Testis (tissue), 3 donors: Measurements from ENCODE around the gene CKS2. TPM values are rescaled to one million over a fixed set of nuclear protein-coding genes. Genes with fewer than 3 reads are reported as not detected.

Experiments used
- DNase-seq: peaks from one replicate; pipeline ENCODE4 v3.0.0-alpha.2; 2019
- H3K27ac ChIP-seq, 2 donors: fragments of 200-600 bp; sonication (generic); one replicate each; pipeline ENCODE4 v1.5.1; 2019
- H3K27me3 ChIP-seq: fragments of 200-600 bp; sonication (generic); one replicate; pipeline ENCODE4 v1.5.1; 2019
- H3K36me3 ChIP-seq: fragments of 200-600 bp; sonication (generic); one replicate; pipeline ENCODE4 v1.5.1; 2017; ENCODE audit warnings: low read depth; ENCODE audit errors: missing control alignments
- H3K4me1 ChIP-seq: fragments of 200-600 bp; sonication (generic); one replicate; pipeline ENCODE4 v1.5.1; 2019
- H3K4me3 ChIP-seq, 2 donors: fragments of 200-600 bp; sonication (generic); one replicate each; pipeline ENCODE4 v1.5.1; 2017 to 2019
- H3K9me3 ChIP-seq: fragments of 200-600 bp; sonication (generic); one replicate; pipeline ENCODE4 v1.5.1; 2017
- POLR2A ChIP-seq: fragments of 450-650 bp; IDR thresholded peaks from one replicate; pipeline ENCODE4 v1.6.1; 2017; ENCODE audit warnings: antibody characterized with exemption, mild to moderate bottlenecking, moderate library complexity
- WGBS, 2 donors: methylation state at CpG; one replicate each; pipeline ENCODE4 v1.1.5; 2018; 5-methylcytosine and 5-hydroxymethylcytosine counted together
- intact Hi-C: fragments of 100-400 bp; cut with DNase I; formaldehyde crosslinking; loops from one replicate; pipeline ENCODE4 v1.15.1; 2023; ENCODE audit warnings: low total_unique reads
- polyA plus RNA-seq: library from polyadenylated mRNA; stranded (reverse); fragments of 350-450 nt; fragmentation: Illumina TruSeq; extraction: RNeasy Lipid Tissue Mini Kit (QIAGEN cat#74804); gene quantifications from one replicate; pipeline ENCODE4 v1.2.3, GENCODE V29; 2014; ENCODE audit warnings: low read depth, low replicate concordance; ENCODE audit not compliant: insufficient read depth
- total RNA-seq, 2 donors: library from RNA; depleted of rRNA; stranded (reverse); fragments of >200 nt; gene quantifications; one replicate each; pipeline ENCODE4 v1.2.3, GENCODE V29; 2016
- TF ChIP-seq, protein P1 (sequence below), 3 experiments: fragments of 450-650 bp in 2 of 3; fragments of 200-600 bp in 1 of 3; sonication (generic) in 1 of 3; IDR thresholded peaks; one replicate each; pipeline ENCODE4 v1.5.1; 2016 to 2019; ENCODE audit warnings: antibody characterized with exemption in 3 of 3, mild to moderate bottlenecking in 2 of 3, moderate library complexity in 1 of 3

The CKS2 gene
- total and polyA plus RNA-seq, 3 donors from 2014 or later = 200 to 415 (median 222) TPM

DNA sequence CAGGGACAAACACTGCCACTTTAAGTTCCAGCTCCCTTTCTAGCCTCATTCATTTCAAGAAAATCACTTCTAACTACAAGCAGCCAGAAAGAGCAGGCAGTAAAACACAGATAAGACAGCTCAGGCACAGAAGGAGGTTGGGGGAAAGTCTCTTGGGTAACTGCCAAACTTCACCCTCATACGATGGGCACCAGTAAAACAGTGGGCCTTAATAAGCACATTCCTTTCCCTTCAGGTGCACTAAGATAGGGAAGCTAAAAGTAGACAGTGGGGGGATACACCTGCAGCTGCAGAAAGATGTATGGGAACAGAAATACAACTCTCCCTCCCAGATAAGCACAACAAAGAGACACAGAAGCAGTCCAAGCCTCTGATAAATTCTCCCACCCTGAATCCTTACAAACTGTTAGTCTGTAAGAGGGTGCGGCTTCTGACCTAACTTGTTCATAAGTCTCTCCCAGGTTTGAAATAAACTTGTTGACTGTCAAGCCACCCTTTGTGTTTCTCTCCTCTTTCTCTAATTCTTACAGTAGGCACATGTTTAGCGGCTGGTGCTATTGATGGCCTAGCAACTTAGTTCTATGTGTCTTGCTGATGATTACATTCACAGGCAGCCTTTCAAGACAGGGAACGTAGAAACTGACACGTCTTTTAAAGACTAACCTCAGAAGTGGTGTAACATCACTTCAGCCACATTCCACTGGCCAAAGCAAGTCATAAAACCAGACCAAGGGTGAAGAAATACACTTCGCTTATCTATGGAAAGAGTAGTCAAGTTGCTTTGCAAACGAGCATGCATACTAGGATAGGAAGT lies 6.8 kb upstream of the CKS2 start:
- TF ChIP-seq POLR2A = no peak
- TF ChIP-seq, protein P1, sequence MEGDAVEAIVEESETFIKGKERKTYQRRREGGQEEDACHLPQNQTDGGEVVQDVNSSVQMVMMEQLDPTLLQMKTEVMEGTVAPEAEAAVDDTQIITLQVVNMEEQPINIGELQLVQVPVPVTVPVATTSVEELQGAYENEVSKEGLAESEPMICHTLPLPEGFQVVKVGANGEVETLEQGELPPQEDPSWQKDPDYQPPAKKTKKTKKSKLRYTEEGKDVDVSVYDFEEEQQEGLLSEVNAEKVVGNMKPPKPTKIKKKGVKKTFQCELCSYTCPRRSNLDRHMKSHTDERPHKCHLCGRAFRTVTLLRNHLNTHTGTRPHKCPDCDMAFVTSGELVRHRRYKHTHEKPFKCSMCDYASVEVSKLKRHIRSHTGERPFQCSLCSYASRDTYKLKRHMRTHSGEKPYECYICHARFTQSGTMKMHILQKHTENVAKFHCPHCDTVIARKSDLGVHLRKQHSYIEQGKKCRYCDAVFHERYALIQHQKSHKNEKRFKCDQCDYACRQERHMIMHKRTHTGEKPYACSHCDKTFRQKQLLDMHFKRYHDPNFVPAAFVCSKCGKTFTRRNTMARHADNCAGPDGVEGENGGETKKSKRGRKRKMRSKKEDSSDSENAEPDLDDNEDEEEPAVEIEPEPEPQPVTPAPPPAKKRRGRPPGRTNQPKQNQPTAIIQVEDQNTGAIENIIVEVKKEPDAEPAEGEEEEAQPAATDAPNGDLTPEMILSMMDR (IDR thresholded peaks at IDR 0.05) = no peak
- intact Hi-C loops = no loop called here

DNA sequence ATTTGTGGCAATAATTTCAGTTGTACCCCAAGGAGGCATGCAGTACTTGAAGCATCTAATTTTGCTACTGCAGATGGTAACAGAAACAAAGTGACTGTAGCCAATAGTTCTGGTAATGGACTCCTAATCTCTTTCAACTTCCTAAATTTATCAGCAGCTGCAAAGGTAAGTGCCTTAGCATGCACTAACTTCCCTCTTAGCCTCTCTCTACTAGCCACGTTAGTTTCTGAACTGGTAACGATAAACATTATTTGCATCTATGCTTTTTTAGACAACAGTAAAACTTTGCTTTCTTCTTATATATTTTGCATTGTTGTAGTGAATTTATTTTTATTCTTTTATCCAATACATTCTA lies 6.2 kb upstream of the CKS2 start:
- Histone ChIP-seq H3K36me3 (no peaks in the 10 kb centered on the region), H3K27ac (no peak overlapping the region), H3K4me1 (no peaks in the 10 kb centered on the region), H3K9me3 (no peaks in the 10 kb centered on the region), H3K4me3 (no peak overlapping the region), H3K27me3 (no peaks in the 10 kb centered on the region)
- intact Hi-C loops = no loop called here
- no peak for DNase-seq
- no peak for TF ChIP-seq POLR2A
- TF ChIP-seq, protein P1 (IDR thresholded peaks at IDR 0.05) = no peak
- 83 to 90% methylated on average over 2 of the region's 2 CpGs for WGBS, 2 donors

More for the DNA sequence above, 6.8 kb upstream of the CKS2 start:
- H3K27ac ChIP-seq = no peak overlapping the region
- 82 to 86% methylated on average over 7 of the region's 7 CpGs for WGBS, 2 donors
- H3K9me3 ChIP-seq = no peaks in the 10 kb centered on the region
- no peak overlapping the region for H3K4me3 ChIP-seq
- H3K36me3 ChIP-seq = no peaks in the 10 kb centered on the region
- no peaks in the 10 kb centered on the region for H3K27me3 ChIP-seq
- no peaks in the 10 kb centered on the region for H3K4me1 ChIP-seq
- no peak for DNase-seq

DNA sequence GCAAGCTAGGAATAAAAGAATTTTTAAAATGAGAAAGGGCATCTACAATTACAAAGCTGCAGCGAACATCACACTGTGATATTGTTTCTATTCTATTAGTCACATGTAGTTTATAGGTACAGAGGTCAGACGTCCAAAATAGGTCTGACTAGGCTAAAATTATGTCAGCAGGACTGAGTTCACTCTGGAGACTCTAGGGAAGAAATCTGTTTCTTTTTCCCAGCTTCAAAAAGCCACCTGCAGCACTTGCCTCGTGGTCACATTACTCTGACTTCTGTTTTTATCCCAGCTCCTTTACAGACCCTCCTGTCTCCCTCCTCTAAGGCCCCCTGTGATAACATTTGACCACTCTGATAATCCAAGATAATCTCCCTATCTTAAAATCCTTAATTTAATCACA lies 5.1 kb upstream of the CKS2 start:
- 73 to 76% methylated on average over 3 of the region's 3 CpGs for WGBS, 2 donors
- DNase-seq = no peak
- TF ChIP-seq, protein P1 (IDR thresholded peaks at IDR 0.05) = no peak
- TF ChIP-seq POLR2A = no peak
- no peaks in the 10 kb centered on the region for H3K36me3 ChIP-seq
- no peak overlapping the region for H3K27ac ChIP-seq
- no peak overlapping the region for H3K4me3 ChIP-seq
- H3K4me1 ChIP-seq = no peaks in the 10 kb centered on the region
- no peaks in the 10 kb centered on the region for H3K27me3 ChIP-seq
- intact Hi-C loops = no loop called here
- H3K9me3 ChIP-seq = no peaks in the 10 kb centered on the region

DNA sequence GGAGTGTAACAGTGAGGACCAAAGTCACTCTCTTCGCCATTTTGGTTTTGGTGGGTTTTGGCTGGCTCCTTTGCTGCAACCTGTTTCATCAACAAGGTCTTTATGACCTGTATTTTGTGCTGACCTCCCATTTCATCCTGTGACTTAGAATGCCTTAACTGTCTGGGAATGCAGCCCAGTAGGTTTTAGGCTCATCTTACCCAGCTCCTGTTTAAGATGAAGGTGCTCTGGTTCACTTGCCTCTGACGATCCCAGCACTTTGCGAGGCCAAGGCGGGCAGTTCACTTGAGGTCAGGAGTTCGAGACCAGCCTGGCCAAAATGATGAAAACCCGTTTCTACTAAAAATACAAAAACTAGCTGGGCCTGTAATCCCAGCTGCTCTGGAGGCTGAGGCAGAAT lies 1.8 kb upstream of the CKS2 start:
- no peaks in the 10 kb centered on the region for H3K36me3 ChIP-seq
- 73 to 76% methylated on average over 4 to 6 of the region's 6 CpGs for WGBS, 2 donors
- TF ChIP-seq, protein P1 (IDR thresholded peaks at IDR 0.05) = no peak
- TF ChIP-seq POLR2A = no peak

More for the DNA sequence above, 1.8 kb upstream of the CKS2 start:
- Histone ChIP-seq H3K27ac (peak overlapping the region in 1 of 2 donors; percentile 100), H3K9me3 (no peaks in the 10 kb centered on the region), H3K27me3 (no peaks in the 10 kb centered on the region), H3K4me3 (no peak overlapping the region), H3K4me1 (no peaks in the 10 kb centered on the region)
- intact Hi-C loops = no loop called here
- no peak for DNase-seq
